Measurements from ENCODE around the gene PPFIBP2.

The PPFIBP2 gene

DNA sequence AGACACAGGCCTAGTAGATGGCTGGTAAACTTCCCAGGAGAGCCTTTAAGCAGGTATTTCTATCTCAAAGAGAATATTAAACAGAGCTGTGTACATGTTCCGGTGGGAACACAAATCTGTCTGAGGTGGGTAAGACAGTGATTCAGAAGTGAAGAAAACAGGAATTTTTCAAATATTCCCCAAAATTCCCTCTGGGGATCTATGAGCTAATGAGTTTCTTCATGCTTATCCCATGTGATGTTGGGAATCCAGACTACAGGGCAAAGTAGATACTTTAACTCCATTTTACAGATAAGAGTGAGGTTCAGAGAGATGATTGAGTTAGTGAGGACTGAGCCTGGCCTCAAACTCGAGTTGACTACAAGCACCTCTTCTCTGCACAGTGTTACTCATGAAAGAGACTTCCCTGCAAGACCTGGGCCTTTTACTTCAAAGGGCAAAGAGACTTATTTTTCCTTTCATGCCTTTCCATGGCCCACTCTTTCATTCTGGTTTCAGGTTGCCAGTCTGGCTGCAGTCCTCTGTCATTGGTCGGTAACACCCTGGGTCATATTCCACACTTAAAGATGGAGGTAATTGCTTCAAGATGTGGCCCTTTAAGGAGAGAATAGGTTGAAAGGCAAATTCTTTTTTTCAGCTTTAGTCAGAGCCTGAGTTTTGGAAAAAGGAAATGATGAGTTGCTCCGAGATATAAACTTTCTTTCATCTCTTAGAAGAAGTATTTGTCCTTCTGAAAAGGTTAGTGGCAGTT lies 89.4 kb downstream of the PPFIBP2 start:
- DNase-seq (ENCODE audit: low read depth) = no peak

DNA sequence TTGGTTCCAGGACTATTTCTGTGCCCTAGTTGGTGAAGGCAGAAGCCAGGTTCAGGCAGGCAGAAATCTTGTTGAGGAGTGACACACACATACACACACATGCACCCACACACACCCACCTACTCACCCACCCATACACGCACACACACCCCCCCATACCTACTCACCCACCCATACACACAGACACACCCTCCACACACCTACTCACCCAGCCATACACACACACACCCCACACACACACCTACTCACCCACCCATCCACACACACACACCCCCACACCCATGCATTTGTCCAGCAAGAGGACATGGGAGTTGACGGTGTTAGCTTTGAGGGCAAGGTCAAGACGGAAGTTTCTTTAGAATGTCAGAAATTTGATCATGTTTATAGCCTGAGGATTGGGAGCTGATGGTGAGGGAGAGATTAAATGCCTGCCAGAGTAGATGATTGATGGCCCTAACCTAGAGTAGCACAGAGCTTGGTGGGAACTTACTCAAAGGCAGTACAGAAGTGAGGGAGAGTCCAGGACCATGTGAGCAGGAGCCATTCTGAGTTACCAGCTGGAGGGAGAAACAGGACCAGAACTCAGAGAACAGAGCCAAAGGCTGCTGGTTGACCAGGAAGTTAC lies 90.6 kb downstream of the PPFIBP2 start:
- DNase-seq (ENCODE audit: low read depth) = no peak

DNA sequence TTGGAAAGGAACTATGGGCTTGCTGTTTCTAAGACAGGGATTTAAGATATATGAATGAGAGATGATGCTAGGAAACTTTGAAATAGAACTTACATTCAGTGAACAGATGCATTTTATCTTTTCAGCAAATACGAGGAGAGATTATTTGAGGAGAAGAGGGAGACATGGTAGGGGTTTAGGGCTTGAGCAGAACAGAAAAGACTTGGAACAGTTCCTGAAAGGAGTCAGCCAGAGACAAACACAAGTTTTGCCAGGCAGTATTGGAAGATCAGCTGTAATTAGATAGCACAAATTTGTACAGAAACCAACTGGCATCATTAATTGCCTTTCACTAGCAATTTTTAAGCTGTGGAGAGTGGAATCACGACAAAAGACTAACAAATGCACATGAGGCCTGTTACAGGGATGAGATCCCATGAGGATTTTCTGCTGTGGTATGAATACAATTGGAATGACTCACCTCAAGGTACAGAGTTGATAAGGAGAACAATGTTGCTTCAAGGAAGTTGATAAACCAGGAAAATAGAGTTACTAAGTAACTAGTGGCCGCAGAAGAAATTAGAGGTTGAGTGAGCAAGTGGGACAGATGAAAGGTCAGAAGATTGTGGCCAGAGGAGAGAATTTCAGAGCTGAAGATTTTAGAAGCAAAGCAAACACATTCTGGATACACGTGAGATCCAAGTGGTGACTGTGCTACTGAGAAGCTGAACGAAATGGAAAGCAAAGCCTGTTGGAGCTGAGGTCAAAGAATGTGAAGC lies 91.6 kb downstream of the PPFIBP2 start:
- DNase-seq (ENCODE audit: low read depth) = peak; percentile 65

DNA sequence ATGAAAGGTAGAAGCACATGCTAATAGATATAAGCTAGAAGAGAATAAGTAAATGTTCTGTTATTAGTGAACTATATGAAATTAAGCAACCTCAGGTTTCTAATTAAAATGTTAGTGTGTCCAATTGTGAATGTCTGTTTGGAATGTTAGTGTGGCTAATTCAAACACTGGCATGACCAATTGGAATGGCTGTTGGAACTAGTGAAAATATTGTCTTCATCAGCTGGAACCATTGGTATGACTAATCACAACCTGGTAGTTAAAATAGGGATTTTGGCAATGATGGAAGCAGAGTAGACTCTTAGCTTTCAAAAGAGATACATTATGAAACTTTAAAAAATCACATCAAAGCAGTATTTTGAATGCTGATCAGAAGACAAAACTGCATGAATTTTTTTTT lies 92.7 kb downstream of the PPFIBP2 start:
- no peak for DNase-seq (ENCODE audit: low read depth)

DNA sequence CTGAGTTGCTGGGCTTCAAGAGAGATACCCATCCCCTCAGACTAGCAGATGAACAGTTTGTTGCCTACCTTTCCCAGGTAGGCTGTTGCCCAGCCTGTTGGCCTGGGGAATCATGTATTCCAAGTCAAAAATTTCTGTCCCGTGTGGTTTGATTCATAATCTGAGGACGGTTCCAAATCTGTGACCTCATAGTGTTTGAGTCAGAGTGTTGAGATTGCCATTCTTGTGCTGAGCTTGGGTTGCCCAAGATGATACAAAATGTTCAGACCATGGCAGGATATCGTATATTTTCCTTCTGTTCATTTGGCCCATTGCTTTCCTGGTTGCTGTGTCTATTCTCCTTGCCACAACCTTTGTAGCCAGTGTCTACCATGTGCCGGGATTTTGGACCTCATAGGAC lies 95.2 kb downstream of the PPFIBP2 start:
- DNase-seq (ENCODE audit: low read depth) = no peak

DNA sequence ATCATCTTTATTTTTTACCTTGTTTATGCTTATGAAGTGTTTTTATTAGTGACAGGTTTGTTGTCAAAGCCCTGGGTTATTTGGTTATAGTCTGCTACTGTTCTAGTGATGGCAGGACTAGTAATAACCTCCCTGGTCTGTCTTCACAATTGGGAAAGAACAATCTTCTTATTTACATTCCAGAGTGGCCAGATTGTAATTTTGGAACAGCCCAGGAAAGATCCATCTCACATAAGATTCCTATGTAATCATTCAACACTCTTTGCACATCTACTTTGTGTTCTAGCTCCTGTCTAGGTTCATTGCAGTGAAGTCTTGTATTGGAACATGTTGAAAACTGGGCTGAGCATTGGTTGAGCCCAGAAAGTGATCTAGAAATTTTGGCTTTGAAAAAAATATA lies 95.7 kb downstream of the PPFIBP2 start:
- no peak for DNase-seq (ENCODE audit: low read depth)

DNA sequence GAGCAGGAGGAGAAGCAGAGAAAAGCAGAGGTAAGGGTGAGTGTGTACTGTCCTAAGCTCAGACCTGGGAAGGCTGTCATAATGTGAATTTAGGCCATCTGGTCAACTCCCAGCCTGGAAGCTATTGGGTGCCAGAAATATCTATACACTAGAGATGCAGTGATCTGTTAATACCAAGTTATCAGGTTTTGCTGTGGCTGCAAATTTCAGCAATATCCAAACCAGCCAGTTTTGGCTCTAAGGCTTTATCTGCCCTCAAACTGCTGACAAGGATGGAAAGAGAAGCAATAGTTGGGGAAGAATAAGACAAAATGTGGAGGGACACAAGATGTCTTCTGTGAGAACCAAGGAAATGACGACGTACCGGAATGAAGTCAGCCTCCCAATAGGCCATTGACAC lies 96.6 kb downstream of the PPFIBP2 start:
- no peak for DNase-seq (ENCODE audit: low read depth)

DNA sequence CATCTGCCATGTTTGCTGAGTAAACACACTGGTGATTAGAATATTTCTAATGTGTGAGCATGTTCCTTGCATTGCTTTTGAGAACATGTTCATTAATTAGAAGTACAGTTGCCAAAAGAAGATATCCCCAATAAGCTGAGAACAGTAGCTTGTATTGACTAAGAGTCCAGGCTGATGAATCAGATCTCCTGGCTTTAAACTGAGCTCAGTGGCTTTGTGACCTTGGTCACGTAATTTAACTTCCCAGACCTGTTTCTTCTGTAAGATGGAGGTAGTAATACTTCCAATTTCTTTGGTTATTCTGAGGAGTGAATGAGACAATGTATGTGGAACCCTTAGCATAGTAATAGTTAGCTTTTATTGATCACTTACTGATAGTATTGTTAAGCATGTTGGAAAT lies 97.6 kb downstream of the PPFIBP2 start:
- no peak for DNase-seq (ENCODE audit: low read depth)

DNA sequence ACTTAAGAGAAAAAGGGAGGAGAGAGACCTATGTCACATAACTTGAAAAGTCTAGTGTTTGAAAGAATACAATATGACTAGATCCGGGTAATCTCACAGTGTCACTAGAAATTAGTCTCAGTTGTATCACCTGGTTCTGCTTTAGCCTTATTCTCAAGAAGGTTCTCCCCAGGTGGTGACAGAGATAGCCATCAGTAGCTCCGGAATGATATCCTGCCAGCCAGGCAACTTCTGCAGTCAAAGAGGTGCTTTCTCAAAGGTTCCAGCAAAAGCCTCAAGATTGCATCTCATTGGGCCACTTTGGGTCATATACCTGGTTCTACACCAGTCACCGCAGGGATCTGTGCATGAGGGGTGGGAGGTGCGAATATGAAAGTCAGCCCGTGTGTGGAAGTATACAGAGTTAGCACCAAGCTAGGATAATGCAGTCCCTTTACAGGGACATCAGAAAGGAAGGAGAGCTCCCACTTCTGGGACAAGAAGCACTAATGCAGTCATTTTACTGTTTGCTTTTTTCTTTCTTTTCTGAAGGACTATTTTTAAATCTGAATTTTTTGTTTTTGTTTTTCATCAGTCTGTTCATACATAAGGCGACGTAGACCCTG lies 98.4 kb downstream of the PPFIBP2 start:
- no peak for DNase-seq (ENCODE audit: low read depth)

DNA sequence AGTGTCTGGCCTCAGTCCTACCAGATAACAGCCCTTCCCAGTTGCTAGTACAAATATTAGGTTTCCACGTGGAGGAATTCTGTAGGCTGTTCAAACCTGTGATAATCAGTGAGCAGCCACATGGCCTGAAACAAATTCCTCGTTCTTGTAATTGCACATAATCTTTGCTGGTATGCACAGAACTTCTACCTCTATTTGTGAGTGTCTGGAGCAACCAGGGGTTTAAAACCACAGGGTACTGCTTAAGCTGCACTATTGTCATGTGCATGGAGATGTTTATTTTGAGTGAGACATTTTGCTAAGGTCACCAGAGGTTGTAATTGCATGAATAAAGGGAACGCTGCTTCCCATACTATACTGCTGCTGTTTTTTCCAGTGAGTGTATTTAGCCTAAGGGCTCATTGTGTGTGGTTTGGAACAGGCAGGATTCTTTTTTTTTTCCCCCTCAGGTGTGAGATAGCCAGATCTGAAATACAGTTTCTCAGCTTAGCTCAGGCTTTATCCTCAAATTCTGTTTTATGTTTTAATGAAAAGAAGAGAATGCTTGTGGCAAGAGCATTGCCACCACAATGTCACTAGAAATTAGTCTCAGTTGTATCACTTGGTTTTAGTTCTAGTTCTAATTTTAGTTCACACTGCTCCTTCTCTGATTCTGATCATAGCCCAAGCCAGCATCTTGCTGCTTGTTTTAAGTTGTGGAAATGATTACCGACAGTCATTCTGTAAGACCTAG lies 99.0 kb downstream of the PPFIBP2 start:
- DNase-seq (ENCODE audit: low read depth) = no peak

DNA sequence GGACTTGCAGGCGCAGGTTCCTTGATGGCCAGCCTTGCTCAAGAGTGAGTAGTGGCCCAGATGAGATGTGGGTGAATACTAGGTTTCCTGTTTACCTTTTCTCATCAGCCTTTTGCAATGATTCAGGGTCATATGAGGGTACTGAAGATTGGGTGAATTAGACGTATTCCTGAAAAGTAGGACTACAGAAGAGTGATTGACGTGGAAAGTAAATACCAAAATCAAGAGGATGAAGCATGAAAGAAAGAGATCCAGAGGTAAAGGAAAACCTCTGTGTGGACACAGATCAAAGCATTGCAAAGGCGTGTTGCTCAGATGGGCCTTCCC lies 99.6 kb downstream of the PPFIBP2 start:
- no peak for DNase-seq (ENCODE audit: low read depth)

DNA sequence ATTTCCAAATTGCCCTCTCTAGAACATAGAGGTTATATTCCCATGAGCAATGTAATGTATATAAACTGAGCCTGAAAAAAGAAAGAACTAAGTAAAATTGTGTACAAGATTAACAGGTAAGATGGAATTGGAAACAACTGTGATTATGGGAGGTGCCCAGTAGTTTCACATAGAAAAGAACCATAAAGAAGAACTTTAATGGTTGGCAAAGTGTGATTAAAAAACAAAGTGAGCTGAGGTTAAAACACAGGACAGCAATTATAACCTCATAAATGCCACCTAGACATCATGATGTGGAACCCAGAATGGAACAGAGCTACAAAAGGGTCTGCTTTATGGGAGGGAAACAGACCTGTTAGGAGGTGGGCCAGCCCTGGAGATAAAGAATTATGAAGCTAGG lies 100.9 kb downstream of the PPFIBP2 start:
- no peak for DNase-seq (ENCODE audit: low read depth)

DNA sequence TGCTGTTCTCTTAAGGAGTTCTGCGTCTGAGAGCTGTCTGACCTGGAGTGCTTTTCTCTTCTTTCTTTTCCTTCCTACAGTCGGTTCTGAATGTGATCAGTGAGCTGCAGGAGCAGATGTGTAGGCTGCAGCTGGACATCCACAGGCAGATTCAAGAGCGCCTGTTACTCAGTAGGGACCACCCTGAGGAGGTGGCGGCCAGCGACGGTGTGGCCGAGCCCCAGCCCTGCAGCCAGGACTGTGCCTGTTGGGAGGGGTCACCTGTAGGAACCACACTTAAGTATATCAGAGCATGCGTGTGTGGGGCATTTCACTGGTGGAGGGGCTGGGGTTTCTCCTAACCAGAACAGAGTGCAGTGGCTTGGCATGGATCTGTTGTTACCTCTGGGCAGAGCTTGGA lies 103.2 kb downstream of the PPFIBP2 start:
- DNase-seq (ENCODE audit: low read depth) = no peak

DNA sequence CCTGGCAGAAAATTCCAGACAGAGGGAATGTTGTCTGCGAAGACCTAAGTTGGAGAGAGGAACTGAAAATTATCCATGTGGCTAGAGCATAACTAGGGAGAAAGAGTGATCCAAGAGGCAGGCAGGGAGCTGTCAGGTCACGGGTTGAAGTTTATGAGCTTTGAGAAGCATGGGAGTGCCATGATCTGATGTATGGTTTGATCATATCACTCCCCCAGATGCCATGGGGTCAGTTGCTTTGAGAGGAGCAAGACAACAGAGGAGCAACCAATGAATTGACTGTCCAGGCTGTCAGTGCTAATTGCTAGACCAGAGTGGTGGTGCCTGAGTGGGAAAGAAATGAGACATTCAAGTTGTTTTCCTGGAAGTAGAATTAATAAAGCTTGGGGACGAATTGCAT lies 105.5 kb downstream of the PPFIBP2 start:
- no peak for DNase-seq (ENCODE audit: low read depth)

DNA sequence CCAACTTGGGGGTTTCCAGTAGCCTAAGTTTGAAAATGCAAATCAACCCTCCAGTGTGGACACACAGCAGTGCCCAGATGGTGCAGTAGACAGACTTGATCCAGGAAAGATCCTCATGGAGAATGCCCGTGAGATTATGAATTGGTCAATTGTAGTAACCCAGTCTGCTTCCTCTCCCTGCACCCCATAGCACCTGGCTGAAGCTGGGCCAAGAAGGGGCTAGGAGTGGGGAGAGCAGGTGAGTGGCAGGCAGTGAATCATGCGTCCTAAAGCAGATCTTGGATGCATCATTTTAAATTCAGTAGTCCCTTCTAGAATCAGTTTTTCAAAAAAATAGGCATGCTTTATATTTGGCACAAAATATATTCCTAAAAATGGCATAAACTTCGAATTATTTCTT lies 107.3 kb downstream of the PPFIBP2 start:
- DNase-seq (ENCODE audit: low read depth) = no peak

DNA sequence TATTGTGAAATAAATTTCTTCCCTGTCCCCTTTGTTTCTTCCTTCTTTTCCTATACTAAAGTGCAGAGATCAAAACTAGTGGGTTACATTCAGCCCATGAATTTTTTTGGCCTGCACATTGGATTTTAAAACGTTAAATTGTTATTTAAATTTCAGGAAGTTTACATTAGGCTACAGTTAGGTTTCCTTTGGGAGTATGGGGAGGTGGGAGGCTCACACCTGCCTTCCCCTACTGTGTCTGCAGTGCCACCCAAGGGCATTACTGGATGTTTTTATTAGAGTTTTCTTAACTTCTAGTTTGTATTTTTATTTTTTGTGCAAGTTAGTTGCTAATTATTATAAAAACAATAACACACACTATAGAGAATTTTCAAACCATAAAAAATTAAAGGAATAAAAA lies 107.8 kb downstream of the PPFIBP2 start:
- no peak for DNase-seq (ENCODE audit: low read depth)

DNA sequence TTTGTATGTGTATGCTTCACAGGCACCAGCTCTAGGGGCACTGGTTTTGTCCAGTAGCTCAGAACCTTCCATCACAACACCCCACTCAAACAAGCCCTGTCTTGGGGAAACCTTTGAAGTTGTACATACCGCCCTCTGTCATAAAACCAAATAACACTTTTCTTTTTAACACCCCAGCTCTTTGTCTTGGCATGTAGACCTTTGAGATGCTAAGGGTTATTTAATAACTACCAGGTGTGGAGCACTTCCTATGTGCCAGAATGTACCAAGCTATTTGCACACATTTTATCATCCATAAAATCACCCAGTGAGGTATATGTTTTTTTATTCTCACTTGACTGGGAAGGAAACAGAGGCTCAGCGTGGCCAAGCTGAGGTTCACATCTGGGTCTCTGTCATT lies 108.9 kb downstream of the PPFIBP2 start:
- DNase-seq (ENCODE audit: low read depth) = no peak

DNA sequence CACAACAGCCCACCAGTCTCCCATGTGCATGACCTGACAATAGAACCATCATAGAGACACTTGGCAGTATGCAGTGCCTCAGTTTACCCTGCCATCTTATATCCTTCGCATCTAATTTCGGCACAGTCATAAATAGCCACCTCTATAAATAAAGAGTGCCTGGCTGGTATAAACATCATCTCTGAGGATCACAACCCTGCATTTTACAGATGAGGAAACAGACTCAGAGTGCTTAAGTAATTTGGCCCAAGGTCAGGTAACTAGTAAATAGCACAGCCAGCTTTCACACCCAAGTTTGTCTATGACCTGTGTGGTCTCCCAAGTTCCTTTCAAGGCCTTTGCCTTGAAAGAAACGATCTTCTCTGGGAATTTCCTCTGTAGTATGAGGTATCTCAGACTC lies 114.9 kb downstream of the PPFIBP2 start:
- no peak for DNase-seq (ENCODE audit: low read depth)

DNA sequence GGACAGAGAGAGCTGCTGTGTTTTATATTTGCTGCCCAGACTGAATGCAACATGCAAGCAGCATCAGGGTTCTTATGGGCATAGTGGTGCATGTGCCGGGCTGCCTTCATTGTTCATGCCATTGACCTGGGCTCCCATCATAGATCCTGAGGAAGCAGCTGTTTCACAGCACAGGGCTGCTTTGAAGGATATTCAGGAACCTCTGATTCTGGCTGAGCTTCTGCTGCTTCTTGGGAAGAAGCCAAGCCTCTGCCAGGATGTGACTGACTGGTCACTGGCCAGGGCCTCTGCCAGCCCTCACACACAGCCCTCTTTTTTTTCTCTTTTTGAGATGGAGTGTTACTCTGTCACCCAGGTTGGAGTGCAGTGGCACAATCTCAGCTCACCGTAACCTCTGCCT lies 116.2 kb downstream of the PPFIBP2 start:
- DNase-seq (ENCODE audit: low read depth) = no peak

DNA sequence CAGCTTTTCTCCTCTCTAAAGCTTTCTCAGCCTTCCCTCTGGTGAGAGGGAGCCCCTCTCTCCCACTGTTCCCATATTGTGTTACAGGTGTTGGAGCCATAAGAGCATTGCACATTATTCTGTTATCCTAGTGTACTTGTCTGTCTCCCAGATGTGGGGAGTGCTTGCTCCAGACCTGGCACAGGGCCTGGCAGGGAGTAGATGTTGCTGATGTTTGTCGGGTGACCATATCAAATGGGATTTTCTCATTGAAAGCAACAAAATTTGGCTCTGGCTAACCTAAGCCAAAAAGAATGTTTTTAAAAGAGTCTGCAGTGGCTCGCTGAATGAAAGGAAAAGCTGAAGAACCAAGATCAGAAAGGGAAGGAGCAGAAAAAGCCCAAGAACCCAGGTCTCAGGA lies 118.4 kb downstream of the PPFIBP2 start:
- DNase-seq (ENCODE audit: low read depth) = no peak

DNA sequence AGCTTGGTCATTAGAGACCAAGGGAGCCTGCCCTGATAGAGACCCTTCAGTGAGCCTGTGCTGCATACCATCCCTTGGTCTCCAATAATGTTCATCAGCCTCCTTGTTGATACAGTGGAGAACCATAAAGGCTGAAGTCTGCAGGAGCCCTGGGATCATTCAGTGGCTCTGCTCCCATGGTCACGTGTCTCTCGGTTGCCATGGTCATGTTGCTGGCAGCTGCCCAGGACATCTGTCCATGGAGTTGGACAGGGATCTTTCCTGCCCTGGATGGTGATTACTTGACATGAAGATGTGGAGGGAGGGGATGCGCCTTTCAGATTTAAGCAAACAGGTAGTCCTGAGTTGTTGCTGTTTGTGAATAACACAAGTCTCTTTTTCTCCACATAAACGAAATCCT lies 121.3 kb downstream of the PPFIBP2 start:
- no peak for DNase-seq (ENCODE audit: low read depth)

DNA sequence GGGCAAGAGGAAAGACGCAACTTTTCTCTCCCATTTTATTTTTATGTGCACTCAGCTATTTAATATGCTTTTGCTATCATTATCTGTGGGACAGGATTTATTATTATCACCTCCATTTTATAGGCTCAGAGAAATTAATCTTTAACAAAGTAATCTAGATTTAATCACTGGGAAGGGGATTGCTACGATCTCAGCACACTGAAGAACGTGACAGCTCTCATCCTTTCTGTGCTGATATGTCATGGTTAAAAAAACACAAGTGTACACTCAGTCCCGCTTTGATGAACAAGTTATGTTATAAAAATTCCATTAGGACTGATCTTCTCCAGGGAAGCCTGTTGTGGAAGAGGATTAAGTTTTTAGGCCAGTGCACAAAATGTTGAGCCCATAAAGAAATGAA lies 121.9 kb downstream of the PPFIBP2 start:
- DNase-seq (ENCODE audit: low read depth) = no peak

Measured in non-pigmented ciliary epithelial cell (primary cell).